Neural progenitor cell (in vitro differentiated cells): ENCODE results near the gene BLTP2. TPM values are rescaled to one million over a fixed set of nuclear protein-coding genes. Genes with fewer than 3 reads are reported as not detected.
A peak's percentile ranks its signal among the peaks of the same experiment; 100 is the strongest.

Source experiments
- DNase-seq: peaks from one replicate; pipeline ENCODE4 v3.0.0-alpha.2; 2016; ENCODE audit warnings: low spot score
- H2AFZ ChIP-seq: fragments of 200-600 bp; sonication (generic); replicated peaks from 2 replicates; pipeline ENCODE4 v1.6.1; 2016; ENCODE audit warnings: antibody characterized with exemption
- H3F3A ChIP-seq: fragments of 200-600 bp; sonication (generic); 2 replicates; pipeline ENCODE4 v1.6.1; 2016; ENCODE audit warnings: antibody characterized with exemption, low read depth
- H3K27ac ChIP-seq: fragments of 200-600 bp; sonication (generic); 2 replicates; pipeline ENCODE4 v1.5.1; 2016; ENCODE audit warnings: mild to moderate bottlenecking
- H3K27me3 ChIP-seq: fragments of 200-600 bp; sonication (generic); 2 replicates; pipeline ENCODE4 v1.6.1; 2016; ENCODE audit warnings: mild to moderate bottlenecking, moderate library complexity
- H3K36me3 ChIP-seq: fragments of 200-600 bp; sonication (generic); 2 replicates; pipeline ENCODE4 v1.5.1; 2016
- H3K4me1 ChIP-seq: fragments of 200-600 bp; sonication (generic); 2 replicates; pipeline ENCODE4 v1.6.1; 2016; ENCODE audit warnings: mixed run types
- H3K4me2 ChIP-seq: fragments of 200-600 bp; sonication (generic); 2 replicates; pipeline ENCODE4 v1.6.1; 2016
- H3K4me3 ChIP-seq: fragments of 200-600 bp; sonication (generic); 2 replicates; pipeline ENCODE4 v1.5.1; 2016
- H3K79me2 ChIP-seq: fragments of 200-600 bp; sonication (generic); 2 replicates; pipeline ENCODE4 v1.6.1; 2016; ENCODE audit warnings: low read depth
- H3K9ac ChIP-seq: fragments of 200-600 bp; sonication (generic); 2 replicates; pipeline ENCODE4 v1.6.1; 2016
- H3K9me3 ChIP-seq: fragments of 200-600 bp; sonication (generic); 2 replicates; pipeline ENCODE4 v1.5.1; 2016; ENCODE audit warnings: low read depth
- H4K20me1 ChIP-seq: fragments of 200-600 bp; sonication (generic); 2 replicates; pipeline ENCODE4 v1.6.1; 2016; ENCODE audit warnings: low read depth
- H3K27ac Mint-ChIP-seq: 3 replicates; pipeline ENCODE4 v1.8.0; 2021; ENCODE audit warnings: mixed read lengths
- H3K27me3 Mint-ChIP-seq: 2 replicates; pipeline ENCODE4 v1.8.0; 2022; ENCODE audit warnings: low read depth, mild to moderate bottlenecking, inconsistent platforms, moderate library complexity, mixed read lengths; ENCODE audit not compliant: insufficient read depth
- H3K36me3 Mint-ChIP-seq: 3 replicates; pipeline ENCODE4 v1.8.0; 2021; ENCODE audit warnings: mixed read lengths
- H3K4me1 Mint-ChIP-seq: 3 replicates; pipeline ENCODE4 v1.8.0; 2021; ENCODE audit warnings: mixed read lengths
- H3K4me3 Mint-ChIP-seq: 3 replicates; pipeline ENCODE4 v1.8.0; 2021; ENCODE audit warnings: mild to moderate bottlenecking, moderate library complexity, mixed read lengths
- H3K9me3 Mint-ChIP-seq: 3 replicates; pipeline ENCODE4 v1.8.0; 2020; ENCODE audit warnings: mixed read lengths
- CTCF ChIP-seq: fragments of 200-600 bp; sonication (generic); IDR thresholded peaks from 2 replicates; pipeline ENCODE4 v1.5.1; 2017; ENCODE audit warnings: antibody characterized with exemption, mild to moderate bottlenecking
- EZH2 ChIP-seq: fragments of 200-600 bp; sonication (generic); IDR thresholded peaks from 2 replicates; pipeline ENCODE4 v1.6.1; 2017; ENCODE audit warnings: antibody characterized with exemption, mild to moderate bottlenecking, moderate library complexity
- EZH2phosphoT487 ChIP-seq: fragments of 200-600 bp; sonication (generic); IDR thresholded peaks from 2 replicates; pipeline ENCODE4 v1.6.1; 2017; ENCODE audit warnings: antibody characterized with exemption
- total RNA-seq: library from RNA; depleted of rRNA; stranded (reverse); fragments of >200 nt; gene quantifications from 2 replicates; pipeline ENCODE4 v1.2.3, GENCODE V29; 2015; ENCODE audit warnings: low replicate concordance

Gene BLTP2
- total RNA-seq, 1 donor from 2014 or later = 130 TPM

- peaks cover 53% of the 10 kb centered on the region for H3K79me2 ChIP-seq
- Mint-ChIP-seq H3K4me3 (peak overlapping the region; percentile 18), H3K27ac (no peak overlapping the region), H3K9me3 (no peaks in the 10 kb centered on the region), H3K4me1 (peaks cover 15% of the 10 kb centered on the region), H3K27me3 (no peaks in the 10 kb centered on the region), H3K36me3 (peaks cover 46% of the 10 kb centered on the region)
- no peak overlapping the region for H3K4me3 ChIP-seq
- H3F3A ChIP-seq = peaks cover 4% of the 10 kb centered on the region
- no peak overlapping the region for H3K4me2 ChIP-seq
- TF ChIP-seq EZH2phosphoT487 (no peak), EZH2 (no peak), CTCF (no peak)
- H3K9me3 ChIP-seq = no peaks in the 10 kb centered on the region
- H3K27me3 ChIP-seq = no peaks in the 10 kb centered on the region
- DNase-seq = no peak
- H3K9ac ChIP-seq = no peak overlapping the region
- no peak overlapping the region for H2AFZ ChIP-seq
- no peak overlapping the region for H3K27ac ChIP-seq
- peaks cover 25% of the 10 kb centered on the region for H4K20me1 ChIP-seq
- H3K4me1 ChIP-seq = no peaks in the 10 kb centered on the region
- peaks cover 9% of the 10 kb centered on the region for H3K36me3 ChIP-seq
These were observed 25.0 kb upstream of the BLTP2 start for GRCh38 chr17:28669918-28670317.

DNA sequence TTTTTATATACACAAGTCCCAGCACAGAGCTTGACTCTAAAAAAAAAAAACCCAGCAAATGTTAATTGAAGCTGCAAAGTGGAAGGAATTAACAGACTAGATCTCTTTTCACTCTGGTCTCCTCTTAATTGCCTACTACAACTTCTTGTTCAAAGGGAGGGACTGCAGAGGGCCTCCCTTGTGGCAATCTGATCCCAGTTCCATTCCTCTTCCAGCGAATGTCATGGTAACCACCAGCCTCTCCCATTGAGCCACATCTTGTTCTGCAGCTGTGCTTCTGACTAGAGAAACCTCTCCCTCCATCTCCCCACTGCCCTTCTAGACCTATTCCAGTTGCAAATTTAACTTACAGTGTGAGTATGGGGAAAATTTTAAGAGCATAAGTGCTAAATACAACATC lies 22.9 kb upstream of the BLTP2 start:
- no peaks in the 10 kb centered on the region for H3K27me3 Mint-ChIP-seq
- Histone ChIP-seq H4K20me1 (peaks cover 25% of the 10 kb centered on the region), H3K27me3 (no peaks in the 10 kb centered on the region), H3K79me2 (peaks cover 74% of the 10 kb centered on the region), H3F3A (peaks cover 4% of the 10 kb centered on the region), H3K4me3 (no peak overlapping the region), H3K4me2 (no peak overlapping the region), H3K36me3 (peaks cover 5% of the 10 kb centered on the region), H3K4me1 (peaks cover 7% of the 10 kb centered on the region), H3K27ac (no peak overlapping the region), H3K9ac (no peak overlapping the region), H3K9me3 (no peaks in the 10 kb centered on the region), H2AFZ (no peak overlapping the region)
- TF ChIP-seq EZH2 (no peak), CTCF (no peak)
- no peak for DNase-seq
- no peaks in the 10 kb centered on the region for H3K9me3 Mint-ChIP-seq
- H3K27ac Mint-ChIP-seq = no peak overlapping the region
- H3K4me1 Mint-ChIP-seq = peaks cover 26% of the 10 kb centered on the region
- peaks cover 28% of the 10 kb centered on the region for H3K36me3 Mint-ChIP-seq
- no peak overlapping the region for H3K4me3 Mint-ChIP-seq

GRCh38 chr17:28665994-28666393 lies 21.0 kb upstream of the BLTP2 start:
- Histone ChIP-seq H2AFZ (no peak overlapping the region), H3K9me3 (no peaks in the 10 kb centered on the region), H4K20me1 (peaks cover 28% of the 10 kb centered on the region), H3K27me3 (no peaks in the 10 kb centered on the region), H3K4me2 (no peak overlapping the region), H3K27ac (no peak overlapping the region), H3K36me3 (no peaks in the 10 kb centered on the region), H3F3A (peaks cover 6% of the 10 kb centered on the region), H3K9ac (no peak overlapping the region), H3K4me1 (peaks cover 8% of the 10 kb centered on the region), H3K79me2 (peaks cover 89% of the 10 kb centered on the region), H3K4me3 (no peak overlapping the region)
- Mint-ChIP-seq H3K4me1 (peaks cover 30% of the 10 kb centered on the region), H3K27me3 (peaks cover 2% of the 10 kb centered on the region), H3K4me3 (no peak overlapping the region), H3K9me3 (no peaks in the 10 kb centered on the region), H3K27ac (no peak overlapping the region), H3K36me3 (peaks cover 25% of the 10 kb centered on the region)
- no peak for TF ChIP-seq EZH2phosphoT487
- no peak for TF ChIP-seq EZH2
- TF ChIP-seq CTCF = no peak
- no peak for DNase-seq
